ENCODE results near the gene EHD2.
"Not testable (repeated sequence)": the region's sequence is repeated elsewhere in the genome, so short reads cannot be mapped to it uniquely, and the experiment has no call there.

The EHD2 gene, protein sequence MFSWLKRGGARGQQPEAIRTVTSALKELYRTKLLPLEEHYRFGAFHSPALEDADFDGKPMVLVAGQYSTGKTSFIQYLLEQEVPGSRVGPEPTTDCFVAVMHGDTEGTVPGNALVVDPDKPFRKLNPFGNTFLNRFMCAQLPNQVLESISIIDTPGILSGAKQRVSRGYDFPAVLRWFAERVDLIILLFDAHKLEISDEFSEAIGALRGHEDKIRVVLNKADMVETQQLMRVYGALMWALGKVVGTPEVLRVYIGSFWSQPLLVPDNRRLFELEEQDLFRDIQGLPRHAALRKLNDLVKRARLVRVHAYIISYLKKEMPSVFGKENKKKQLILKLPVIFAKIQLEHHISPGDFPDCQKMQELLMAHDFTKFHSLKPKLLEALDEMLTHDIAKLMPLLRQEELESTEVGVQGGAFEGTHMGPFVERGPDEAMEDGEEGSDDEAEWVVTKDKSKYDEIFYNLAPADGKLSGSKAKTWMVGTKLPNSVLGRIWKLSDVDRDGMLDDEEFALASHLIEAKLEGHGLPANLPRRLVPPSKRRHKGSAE

DNA sequence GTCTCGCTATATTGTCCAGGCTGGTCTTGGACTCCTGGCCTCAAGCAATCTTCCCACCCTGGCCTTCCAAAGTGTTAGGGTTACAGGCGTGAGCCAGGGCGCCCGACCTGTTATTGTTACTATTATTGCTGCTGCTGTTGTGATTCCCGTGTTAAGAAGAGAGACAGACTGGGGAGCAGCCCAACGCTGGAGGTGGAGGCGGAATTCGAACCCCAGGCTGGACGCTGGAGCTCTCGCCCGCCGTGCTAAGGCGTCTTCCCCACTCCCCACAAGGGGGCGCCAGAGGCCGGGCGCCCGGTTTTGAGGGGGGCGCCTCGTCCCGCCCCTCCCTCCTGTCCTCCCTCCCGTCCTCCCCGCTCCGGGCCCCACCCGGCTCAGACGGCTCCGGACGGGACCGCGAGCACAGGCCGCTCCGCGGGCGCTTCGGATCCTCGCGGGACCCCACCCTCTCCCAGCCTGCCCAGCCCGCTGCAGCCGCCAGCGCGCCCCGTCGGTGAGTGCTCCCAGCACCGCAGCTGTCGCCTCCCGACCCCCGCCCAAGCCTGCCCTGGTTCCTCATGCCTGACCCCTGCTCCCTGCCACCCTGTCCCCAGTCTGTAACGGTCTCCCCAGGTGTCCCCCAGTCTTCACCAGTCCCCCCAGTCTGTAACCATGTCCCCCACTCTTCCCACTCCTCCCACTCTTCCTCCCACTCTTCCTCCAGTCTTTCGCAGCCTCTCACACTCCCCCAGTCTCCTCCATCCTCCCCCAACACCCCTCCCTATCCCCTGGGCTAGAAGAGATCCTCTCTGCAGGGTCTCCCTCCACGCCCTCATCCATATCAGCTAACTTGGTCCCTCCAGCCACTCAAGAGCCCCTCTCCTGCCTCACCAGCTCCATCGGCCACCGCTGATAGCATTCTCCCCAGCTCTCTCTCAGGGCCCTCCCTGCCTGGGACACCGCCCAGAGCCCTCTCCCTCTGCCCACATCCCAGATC, at the start of gene EHD2:
EHD2 (plus strand) TSS at position 377 of the 976 bp plus-strand sequence. CDS start 3,191 bp downstream, outside the sequence.
- DNase-seq (ENCODE audit: low spot score), result peak; percentile 22

DNA sequence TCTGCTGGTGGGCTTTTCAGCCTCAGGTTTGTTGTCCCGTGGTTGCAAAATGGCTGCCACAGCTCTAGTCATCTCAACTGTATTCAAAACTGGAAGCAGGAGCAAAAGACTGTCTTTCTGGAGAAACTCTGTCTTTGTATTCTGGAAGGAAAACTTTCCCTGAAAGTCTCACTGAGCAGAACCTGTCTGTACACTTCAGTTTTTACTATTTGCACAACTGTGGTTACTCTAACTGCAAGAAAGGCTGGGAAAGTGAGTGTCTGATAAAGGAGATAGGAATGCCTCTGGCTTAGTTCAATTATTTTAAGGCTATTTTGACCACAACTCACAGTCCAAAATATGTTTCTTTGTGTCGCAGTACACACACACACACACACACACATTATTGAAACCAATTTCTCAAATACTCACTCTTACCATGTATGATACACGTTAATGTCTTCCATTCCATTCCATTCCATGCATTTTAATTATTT, 49.7 kb upstream of the EHD2 start:
- DNase-seq (ENCODE audit: low spot score), result no peak

DNA sequence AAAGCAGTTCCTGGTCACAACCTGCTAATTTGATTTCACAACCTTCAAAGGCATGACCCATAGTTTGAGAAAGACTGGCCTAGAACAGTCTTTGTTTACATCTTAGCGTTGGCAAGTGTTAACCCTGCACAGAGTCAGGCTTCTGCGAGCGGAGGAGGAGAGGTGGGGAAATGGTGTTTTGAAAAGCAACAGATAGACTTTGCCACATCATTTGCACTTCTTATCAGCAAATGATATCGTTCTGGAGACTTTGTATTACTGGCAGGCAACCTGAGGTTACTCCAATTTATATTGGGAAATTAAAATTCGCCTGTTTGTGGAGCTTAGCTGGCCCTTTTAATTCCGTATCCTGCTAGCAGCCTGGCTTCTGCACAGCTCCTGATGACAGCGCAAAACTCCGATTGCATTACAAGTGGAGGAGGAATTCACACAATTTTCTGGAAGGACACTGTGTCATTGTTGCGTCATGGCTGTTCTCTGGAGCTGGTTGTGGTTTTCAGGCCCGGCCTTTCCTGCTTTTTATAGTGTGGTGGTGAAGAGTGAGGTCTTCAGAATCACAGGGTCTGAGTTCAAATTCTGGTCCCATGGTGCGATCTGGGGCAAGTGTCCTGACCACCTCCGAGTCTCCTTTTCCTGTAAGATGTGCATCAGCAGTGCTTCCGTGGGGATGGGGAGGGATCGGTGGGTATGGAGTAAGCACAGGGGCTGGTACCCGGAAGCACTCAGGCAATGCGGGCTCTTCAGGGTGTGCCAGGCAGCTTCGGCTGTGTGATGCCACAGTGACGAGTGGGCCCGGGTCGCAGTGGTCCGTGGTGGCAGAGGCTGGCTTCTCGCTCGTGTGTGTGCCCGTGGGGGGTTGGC, 49.1 kb upstream of the EHD2 start:
- no peak for DNase-seq (ENCODE audit: low spot score)

DNA sequence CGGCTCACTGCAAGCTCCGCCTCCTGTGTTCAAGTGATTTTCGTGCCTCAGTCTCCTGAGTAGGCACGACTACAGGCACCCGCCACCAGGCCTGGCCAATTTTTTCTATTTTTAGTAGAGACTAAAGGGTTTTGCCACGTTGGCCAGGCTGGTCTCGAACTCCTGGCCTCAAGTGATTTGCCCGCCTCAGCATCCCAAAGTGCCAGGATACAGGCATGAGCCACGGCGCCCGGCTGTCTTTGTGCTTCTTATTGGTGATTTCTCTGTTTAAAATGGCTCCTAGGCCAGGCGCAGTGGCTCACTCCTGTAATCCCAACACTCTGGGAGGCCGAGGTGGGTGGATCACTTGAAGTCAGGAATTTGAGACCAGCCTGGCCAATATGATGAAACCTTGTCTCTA, 44.7 kb upstream of the EHD2 start:
- not testable (repeated sequence) for DNase-seq (ENCODE audit: low spot score)

DNA sequence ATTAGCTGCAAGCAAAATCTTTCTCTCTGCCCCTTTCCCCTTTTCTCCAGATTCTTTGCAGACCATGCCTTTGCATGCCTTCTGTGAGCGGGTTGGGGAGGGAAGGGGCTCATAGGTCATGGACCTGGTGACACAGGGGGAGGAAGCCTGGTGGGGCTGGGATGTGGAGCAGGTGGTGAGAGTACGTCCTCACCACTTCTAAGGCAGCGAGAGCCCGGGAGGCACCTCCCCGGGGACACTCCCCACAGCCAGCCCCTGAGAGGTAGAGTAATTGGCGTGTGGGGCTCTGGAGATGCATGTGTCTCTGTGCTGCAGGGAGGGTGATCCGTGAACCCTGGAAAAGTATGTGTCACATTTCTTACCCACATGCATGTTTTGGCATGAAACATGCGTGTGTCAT, 42.5 kb upstream of the EHD2 start:
- DNase-seq (ENCODE audit: low spot score), result no peak

DNA sequence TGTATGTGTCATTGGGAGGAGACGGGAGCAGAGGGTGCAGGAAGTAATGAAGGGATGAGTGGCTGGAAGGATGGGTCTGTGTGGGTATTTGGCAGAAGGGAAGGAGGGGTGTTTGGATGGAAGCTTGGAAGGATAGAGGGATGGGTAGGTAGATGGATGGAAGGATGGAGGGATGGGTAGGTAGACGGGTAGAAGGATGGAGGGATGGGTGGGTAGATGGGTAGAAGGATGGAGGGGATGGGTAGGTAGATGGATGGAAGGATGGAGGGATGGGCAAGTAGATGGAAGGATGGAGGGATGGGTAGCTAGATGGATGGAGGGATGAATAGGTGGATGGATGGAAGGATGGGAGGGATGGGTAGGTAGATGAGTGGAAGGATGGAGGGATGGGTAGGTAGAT, 41.7 kb upstream of the EHD2 start:
- no peak for DNase-seq (ENCODE audit: low spot score)

DNA sequence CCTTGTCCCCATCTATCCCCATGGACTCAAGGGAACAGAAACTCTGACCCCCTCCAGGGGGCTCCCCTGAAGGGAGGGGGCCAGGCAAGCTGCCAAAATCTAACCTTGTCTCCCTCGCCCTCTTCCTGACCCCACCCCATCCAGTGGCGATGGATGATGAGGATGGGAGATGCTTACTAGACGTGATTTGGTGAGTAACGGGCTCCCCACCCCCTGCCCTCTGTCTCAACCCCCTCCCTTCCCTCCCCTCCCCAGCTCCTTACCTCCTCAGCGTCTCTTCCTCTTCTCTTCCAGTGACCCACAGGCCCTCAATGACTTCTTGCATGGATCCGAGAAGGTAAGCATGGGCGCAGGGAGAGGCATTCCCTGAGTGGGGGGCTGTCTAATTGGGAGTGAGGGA, 39.8 kb upstream of the EHD2 start:
- DNase-seq (ENCODE audit: low spot score), result no peak

DNA sequence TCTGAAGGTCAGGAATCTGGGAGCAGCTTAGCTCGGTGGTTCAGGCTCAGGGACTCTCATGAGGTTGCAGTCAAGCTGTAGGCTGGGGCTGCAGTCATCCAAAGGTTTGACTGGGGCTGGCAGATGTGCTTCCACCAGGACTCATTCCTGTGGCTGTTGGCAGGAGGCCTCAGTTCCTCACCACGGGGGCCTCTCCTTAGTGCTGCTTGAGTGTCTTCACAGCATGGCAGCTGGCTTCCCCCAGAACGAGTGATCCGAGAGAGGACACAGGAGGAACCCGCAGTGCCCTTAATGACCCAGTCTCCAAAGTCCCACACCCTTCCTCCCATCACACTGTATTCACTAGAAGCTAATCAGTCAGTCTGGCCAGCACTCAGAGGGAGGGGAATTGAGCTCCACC, 38.7 kb upstream of the EHD2 start:
- no peak for DNase-seq (ENCODE audit: low spot score)

DNA sequence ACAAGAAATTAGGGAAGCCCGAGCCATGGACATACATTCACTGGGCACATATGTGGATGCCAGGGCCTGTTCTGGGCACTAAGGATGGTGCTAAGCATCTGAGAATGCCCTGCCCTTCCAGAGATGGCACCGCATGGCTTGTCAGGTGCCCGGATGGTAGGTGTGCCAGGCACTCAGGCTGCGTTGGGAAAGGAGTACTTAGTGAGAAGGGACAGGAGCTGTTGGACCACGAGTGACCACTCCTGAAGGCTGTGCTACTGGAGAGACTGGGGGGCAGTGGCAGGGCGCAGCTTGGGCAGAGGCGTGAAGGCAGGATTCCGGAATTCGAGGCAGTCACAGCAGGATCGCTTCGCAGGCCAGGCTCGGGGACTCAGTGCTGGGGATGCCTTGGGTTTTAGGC, 38.0 kb upstream of the EHD2 start:
- DNase-seq (ENCODE audit: low spot score), result no peak

DNA sequence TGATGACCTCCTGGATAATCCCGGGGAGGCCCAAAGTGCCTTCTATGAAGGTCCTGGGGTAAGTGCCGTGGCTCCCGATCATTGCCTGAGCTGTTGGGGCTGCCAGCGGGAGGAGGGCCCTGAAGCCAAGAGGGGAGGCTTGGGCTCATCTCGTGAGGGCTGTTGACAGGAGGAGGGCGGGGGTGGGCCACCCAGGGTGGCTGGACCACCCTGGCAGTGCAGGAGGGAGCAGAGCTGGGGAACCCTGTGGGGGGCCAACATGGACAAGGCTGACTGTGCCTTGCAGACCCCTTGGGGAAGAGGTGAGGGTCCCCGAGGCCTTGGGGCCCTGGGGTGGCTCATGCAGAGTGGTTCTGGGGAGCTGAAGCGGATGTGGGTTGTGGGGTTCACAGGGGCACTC, 37.4 kb upstream of the EHD2 start:
- DNase-seq (ENCODE audit: low spot score), result no peak

DNA sequence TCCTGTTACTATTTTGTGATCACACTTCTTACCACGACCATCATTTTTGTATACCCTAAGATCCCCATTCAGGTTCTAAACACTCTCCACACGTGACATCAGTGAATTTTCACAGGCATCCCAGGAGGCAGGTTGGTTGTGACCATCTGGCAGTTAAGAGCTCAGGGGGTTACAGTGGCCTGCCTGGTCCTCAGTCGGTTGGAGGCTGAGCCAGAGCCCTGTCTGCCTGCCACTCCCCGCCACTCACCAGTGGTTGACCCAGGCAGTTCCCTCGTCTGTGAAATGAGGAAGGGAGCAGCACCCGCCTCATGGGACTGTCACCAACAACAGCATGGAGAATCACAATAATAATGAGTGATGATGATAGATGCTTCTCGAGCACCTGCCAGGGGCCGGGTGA, 36.4 kb upstream of the EHD2 start:
- DNase-seq (ENCODE audit: low spot score), result no peak

DNA sequence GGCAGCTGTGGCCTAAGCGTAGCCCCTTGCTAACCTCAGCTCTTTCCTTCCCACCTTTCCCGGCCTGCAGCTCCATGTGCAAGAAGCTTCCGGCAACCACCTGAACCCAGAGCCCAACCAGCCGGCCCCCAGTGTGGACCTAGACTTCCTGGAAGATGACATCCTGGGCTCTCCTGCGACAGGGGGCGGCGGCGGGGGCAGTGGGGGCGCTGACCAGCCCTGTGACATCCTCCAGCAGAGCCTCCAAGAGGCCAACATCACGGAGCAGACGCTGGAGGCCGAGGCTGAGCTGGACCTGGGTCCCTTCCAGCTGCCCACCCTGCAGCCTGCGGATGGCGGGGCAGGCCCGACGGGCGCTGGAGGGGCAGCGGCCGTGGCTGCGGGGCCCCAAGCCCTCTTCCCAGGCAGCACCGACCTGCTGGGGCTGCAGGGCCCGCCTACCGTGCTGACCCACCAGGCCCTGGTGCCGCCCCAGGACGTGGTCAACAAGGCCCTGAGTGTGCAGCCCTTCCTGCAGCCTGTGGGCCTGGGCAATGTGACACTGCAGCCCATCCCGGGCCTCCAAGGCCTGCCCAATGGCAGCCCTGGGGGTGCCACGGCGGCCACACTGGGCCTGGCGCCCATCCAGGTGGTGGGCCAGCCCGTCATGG, 33.8 kb upstream of the EHD2 start:
- no peak for DNase-seq (ENCODE audit: low spot score)

DNA sequence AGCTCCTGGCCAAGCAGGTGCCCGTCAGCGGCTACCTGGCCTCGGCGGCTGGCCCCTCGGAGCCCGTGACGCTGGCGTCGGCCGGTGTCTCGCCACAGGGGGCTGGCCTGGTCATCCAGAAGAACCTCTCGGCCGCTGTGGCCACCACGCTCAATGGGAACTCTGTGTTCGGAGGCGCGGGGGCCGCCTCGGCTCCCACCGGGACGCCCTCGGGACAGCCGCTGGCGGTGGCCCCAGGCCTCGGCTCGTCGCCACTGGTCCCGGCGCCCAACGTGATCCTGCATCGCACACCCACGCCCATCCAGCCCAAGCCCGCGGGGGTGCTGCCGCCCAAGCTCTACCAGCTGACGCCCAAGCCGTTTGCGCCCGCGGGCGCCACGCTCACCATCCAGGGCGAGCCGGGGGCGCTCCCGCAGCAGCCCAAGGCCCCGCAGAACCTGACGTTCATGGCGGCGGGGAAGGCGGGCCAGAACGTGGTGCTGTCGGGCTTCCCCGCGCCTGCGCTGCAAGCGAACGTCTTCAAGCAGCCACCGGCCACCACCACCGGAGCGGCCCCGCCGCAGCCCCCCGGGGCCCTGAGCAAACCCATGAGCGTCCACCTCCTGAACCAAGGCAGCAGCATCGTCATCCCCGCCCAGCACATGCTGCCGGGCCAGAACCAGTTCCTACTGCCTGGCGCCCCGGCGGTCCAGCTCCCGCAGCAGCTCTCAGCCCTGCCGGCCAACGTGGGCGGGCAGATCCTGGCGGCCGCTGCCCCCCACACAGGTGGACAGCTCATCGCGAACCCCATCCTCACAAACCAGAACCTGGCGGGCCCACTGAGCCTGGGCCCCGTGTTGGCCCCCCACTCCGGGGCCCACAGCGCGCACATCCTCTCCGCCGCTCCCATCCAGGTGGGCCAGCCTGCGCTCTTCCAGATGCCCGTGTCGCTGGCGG, 33.0 kb upstream of the EHD2 start:
- DNase-seq (ENCODE audit: low spot score), result no peak

DNA sequence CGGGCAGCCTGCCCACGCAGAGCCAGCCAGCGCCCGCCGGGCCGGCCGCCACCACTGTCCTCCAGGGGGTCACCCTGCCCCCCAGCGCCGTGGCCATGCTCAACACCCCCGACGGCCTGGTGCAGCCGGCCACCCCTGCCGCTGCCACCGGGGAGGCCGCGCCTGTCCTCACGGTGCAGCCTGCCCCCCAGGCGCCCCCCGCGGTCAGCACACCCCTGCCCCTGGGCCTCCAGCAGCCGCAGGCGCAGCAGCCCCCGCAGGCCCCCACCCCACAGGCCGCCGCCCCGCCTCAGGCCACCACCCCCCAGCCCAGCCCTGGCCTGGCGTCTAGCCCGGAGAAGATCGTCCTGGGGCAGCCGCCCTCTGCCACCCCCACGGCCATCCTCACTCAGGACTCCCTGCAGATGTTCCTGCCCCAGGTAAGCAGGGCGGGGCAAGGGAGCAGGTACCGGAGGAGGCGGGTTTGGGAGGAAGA, 32.3 kb upstream of the EHD2 start:
- no peak for DNase-seq (ENCODE audit: low spot score)

DNA sequence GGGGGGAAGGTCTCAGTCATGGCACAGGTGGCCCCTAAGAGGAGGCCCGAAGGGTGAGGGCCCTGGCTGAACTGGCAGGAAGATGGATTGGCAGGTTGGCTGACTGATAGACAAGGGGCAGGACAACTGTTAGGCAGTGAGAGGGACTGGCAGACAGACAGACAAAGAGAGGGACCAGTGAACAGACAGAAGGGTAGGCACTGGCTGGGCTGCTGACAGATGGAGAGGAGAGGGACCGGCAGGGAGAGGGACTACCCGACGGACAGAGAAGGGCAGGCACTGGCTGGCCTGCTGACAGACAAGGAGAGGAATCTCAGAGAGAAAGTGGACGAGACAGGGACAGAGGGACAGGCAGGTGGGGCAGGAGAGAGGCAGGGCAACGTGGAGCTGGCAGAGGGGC, 31.8 kb upstream of the EHD2 start:
- no peak for DNase-seq (ENCODE audit: low spot score)

DNA sequence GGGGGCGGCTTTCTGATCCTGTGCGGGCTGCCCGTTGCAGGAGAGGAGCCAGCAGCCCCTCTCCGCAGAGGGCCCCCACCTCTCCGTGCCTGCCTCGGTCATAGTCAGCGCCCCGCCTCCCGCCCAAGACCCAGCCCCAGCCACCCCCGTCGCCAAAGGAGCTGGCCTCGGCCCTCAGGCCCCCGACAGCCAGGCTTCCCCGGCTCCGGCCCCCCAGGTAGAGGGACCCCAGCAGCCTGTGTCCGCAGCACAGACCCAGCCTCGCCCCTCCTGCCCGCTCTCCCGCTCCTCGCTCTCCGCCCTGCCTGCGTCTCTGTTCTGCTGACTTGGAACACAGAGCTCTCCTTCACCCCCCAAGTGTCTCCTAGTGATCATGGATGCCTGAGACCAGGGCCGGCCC, 31.3 kb upstream of the EHD2 start:
- no peak for DNase-seq (ENCODE audit: low spot score)

DNA sequence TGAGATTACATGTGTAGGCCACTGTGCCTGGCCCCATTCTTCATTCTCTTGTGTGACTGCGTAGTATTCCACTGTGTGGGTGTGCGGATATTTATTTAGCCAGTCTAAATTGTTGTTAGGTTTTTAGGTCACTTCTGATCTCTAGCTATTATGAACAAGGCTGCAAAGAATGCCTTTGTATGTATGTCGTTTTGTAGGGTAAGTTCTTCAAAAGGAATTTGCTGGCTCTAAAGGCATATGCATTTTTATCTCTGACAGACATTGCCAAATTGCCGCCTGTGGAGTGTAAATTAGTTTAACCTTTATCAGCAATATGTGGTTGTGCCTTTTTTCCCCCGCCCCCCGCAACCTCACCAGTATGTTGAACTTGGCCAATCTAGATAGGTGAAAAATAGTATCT, 30.3 kb upstream of the EHD2 start:
- no peak for DNase-seq (ENCODE audit: low spot score)

DNA sequence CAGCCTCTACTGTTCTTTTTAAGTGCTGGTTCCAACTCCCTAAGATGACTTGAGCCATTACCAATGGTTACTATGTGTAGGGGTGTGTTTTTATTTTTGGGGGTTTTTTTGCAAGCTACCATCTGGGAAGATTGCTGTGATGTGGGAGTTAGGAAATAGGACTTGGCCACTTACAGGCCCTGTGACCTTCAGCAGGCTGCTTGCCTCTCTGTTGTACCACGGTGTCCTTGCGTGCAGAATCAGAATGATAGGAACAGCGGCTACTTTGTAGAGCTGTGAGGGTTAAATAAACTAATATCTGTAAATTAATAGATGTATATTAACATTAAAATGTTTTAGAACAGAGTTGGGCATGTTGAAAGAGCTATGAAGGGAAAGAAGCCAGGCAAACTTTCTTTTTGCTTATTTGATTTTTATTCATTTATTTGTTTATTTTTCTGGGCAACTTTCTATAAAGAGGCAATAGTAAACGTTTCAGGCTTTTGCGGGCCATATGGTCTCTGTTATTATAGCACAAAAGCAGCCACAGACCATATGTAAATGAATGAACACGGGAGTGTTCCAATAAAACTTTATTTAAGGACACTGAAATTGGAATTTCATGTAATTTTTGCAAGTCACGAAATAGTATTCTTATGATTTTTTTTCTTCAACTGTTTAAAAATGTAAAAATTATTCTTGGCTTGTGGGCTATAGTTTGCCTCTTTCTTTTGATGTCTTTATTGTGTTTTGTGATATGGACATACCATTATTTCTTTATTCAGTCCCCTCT, 26.4 kb upstream of the EHD2 start:
- no peak for DNase-seq (ENCODE audit: low spot score)

DNA sequence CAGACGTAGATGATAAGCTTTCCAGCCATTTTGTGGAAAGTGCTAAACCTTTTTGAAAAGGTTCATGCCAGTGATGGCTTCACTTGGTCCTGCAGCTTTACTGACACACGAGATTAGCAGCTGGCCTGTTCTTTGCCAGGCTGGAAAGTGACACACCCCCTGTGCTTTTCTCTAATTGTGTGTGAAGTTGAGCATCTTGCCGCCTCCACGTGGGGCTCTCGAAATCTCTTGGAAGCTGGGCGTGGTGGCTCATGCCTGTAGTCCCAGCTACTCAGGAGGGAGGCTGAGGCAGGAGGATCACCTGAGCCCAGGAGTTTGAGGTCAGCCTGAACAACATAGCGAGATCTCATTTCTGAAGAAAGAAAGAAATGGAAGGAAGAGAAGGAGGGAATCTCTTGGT, 25.3 kb upstream of the EHD2 start:
- no peak for DNase-seq (ENCODE audit: low spot score)

Data from NAMALWA (cell line).